ENCODE measurements around the gene RAPGEF2. TPM values are rescaled to one million over a fixed set of nuclear protein-coding genes. Genes with fewer than 3 reads are reported as not detected.

Gene RAPGEF2, protein sequence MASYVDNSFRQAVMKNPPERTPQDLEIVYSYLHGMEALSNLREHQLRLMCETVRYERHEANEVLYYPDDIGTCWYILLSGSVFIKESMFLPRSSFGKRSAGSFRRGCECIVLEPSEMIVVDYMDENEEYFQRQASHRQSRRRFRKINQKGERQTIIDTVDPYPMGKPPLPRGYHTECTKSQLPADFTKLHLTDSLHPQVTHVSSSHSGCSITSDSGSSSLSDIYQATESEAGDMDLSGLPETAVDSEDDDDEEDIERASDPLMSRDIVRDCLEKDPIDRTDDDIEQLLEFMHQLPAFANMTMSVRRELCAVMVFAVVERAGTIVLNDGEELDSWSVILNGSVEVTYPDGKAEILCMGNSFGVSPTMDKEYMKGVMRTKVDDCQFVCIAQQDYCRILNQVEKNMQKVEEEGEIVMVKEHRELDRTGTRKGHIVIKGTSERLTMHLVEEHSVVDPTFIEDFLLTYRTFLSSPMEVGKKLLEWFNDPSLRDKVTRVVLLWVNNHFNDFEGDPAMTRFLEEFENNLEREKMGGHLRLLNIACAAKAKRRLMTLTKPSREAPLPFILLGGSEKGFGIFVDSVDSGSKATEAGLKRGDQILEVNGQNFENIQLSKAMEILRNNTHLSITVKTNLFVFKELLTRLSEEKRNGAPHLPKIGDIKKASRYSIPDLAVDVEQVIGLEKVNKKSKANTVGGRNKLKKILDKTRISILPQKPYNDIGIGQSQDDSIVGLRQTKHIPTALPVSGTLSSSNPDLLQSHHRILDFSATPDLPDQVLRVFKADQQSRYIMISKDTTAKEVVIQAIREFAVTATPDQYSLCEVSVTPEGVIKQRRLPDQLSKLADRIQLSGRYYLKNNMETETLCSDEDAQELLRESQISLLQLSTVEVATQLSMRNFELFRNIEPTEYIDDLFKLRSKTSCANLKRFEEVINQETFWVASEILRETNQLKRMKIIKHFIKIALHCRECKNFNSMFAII (N-terminal part only)
- 10 to 100 TPM; 38.2 to 46.7 TPM for total RNA-seq

DNA sequence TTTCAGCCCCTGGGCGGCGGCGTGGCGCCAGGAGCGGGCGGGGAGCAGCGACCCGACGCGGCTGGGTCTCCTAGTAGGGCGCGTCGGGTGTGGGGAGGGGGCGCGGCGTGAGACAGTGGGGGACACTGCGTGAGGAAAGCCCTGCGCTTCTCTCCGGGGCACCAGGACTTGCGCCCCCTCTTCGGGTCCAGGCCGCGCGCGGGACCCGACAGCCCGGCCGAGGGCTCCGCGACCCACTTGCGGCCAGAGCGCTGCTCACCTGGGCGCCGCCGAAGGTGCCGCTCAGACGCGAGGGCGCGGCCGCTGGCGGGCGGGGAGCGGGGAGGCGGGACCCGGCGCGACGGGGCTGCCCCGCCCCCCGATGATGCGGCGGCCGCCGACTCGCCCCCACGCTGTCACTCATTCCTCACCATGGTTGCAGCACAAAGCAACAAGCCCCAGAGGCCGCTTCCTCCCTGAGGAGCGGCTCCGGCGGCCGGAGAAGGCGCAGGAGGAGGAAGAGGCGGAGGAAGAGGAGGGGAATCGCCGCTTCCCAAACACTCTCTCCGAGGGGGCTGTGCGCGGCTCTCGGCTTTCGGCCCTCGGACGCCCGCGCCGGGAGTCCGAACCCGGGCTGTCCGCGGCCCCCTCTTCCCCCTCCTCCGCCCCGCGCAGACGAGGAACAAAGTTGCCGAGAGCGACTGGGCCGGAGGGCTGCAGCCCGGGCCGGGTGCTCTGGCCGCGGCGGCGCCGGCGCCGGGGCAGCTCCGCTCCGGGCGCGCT lies at the start of gene RAPGEF2:
Gene RAPGEF2 (plus strand): TSS at position 458 of the 762 bp plus-strand sequence. CDS start 1,084 bp downstream, outside the sequence.
- intact Hi-C loops (cut with DNase I), result no loop called here
- H3K4me1 ChIP-seq, result peaks cover 35% of the 10 kb centered on the region
- H3K27me3 ChIP-seq, result no peaks in the 10 kb centered on the region
- no peaks in the 10 kb centered on the region for H3K9me3 ChIP-seq
- no peaks in the 10 kb centered on the region for H3K36me3 ChIP-seq (replicated peaks in 1 of 2; ENCODE audit: insufficient read depth in 1 of 2, low read depth in 2 of 2)
- peak within 1 kb of the TSS; percentile 92 to 97 (median 96) for H3K27ac ChIP-seq
- no peak for TF ChIP-seq CTCF (IDR thresholded peaks at IDR 0.05)
- TF ChIP-seq POLR2A (IDR thresholded peaks at IDR 0.05), result peak; percentile 92 to 95 (median 93)
- 0% methylated on average over 21 to 99 of the region's 100 CpGs for WGBS, 2 donors
- ATAC-seq, result peak; percentile 92
- H3K4me3 ChIP-seq, result peak within 1 kb of the TSS; percentile 88 to 93
- peak; percentile 93 to 95 (median 94) for DNase-seq

DNA sequence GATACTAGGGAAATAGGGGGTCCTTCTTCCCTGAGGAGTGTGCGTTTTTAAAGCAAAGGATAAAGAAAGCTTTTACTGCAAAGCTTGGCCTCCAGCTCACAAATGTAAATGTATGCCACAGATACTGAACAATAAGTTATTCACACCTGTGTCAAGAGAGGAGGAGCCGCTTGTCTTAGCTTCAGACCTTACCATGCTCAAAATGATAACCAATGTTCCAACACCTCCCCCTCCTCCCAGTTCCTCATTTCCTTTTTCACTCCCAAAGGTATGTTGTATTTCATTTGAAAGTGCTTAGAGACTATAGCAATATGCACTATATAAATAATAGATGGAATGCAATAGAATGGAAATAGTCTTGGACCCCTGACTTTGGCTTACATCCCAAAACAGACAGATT lies 47.0 kb upstream of the RAPGEF2 start:
- no peak overlapping the region for H3K4me3 ChIP-seq
- H3K27ac ChIP-seq, result no peak overlapping the region
- TF ChIP-seq CTCF (IDR thresholded peaks at IDR 0.05), result no peak
- no peak for TF ChIP-seq POLR2A (IDR thresholded peaks at IDR 0.05)
- intact Hi-C loops (cut with DNase I), result no loop called here
- no peaks in the 10 kb centered on the region for H3K4me1 ChIP-seq
- H3K36me3 ChIP-seq (replicated peaks in 1 of 2; ENCODE audit: insufficient read depth in 1 of 2, low read depth in 2 of 2), result no peaks in the 10 kb centered on the region
- DNase-seq (no peak), ATAC-seq (no peak)
- no peaks in the 10 kb centered on the region for H3K9me3 ChIP-seq
- 91 to 94% methylated on average over 2 of the region's 2 CpGs for WGBS, 2 donors
- no peaks in the 10 kb centered on the region for H3K27me3 ChIP-seq

GRCh38 chr4:159060161-159060560 lies 42.7 kb upstream of the RAPGEF2 start:
- ATAC-seq (peak; percentile 48), DNase-seq (peak in 2 of 4 donors; percentile 7 to 16)
- no peak overlapping the region for H3K4me3 ChIP-seq
- intact Hi-C loops (cut with DNase I), result no loop called here
- no peaks in the 10 kb centered on the region for H3K9me3 ChIP-seq
- WGBS, 2 donors, result 62 to 63% methylated on average over 3 of the region's 3 CpGs
- H3K36me3 ChIP-seq (replicated peaks in 1 of 2; ENCODE audit: insufficient read depth in 1 of 2, low read depth in 2 of 2), result no peaks in the 10 kb centered on the region
- no peak overlapping the region for H3K27ac ChIP-seq
- TF ChIP-seq POLR2A (IDR thresholded peaks at IDR 0.05), result no peak
- no peak for TF ChIP-seq CTCF (IDR thresholded peaks at IDR 0.05)
- H3K4me1 ChIP-seq, result no peaks in the 10 kb centered on the region
- no peaks in the 10 kb centered on the region for H3K27me3 ChIP-seq

DNA sequence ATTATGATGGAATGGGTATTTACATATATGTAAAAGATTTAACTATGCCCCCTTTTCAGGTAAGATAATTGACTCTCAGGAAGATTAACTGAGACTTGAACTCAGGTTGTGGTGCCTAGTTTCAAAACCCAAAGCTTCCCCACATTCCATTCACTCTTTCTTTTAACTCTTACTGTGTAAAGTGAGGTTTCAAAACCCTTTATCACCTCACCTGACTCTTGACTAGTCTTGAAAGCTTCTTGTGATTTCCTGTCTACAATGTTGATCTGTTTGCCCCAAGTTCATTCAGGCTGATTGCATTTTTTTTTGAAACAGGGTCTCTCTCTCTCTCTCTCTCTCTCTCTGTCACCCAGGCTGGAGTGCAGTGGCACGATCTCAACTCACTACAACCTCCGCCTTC lies 40.5 kb upstream of the RAPGEF2 start:
- Histone ChIP-seq H3K27me3 (no peaks in the 10 kb centered on the region), H3K4me3 (no peak overlapping the region), H3K36me3 (replicated peaks in 1 of 2; ENCODE audit: insufficient read depth in 1 of 2, low read depth in 2 of 2) (no peaks in the 10 kb centered on the region), H3K4me1 (peaks cover 5% of the 10 kb centered on the region), H3K27ac (no peak overlapping the region), H3K9me3 (no peaks in the 10 kb centered on the region)
- WGBS, 2 donors, result 50 to 72% methylated on average over 2 of the region's 2 CpGs
- TF ChIP-seq CTCF (IDR thresholded peaks at IDR 0.05), result no peak
- TF ChIP-seq POLR2A (IDR thresholded peaks at IDR 0.05), result no peak
- intact Hi-C loops (cut with DNase I), result no loop called here
- DNase-seq (no peak), ATAC-seq (no peak)
